ENCODE data around the gene PIGQ. TPM values are rescaled to one million over a fixed set of nuclear protein-coding genes. Genes with fewer than 3 reads are reported as not detected.

Gene PIGQ
- total and polyA plus RNA-seq, 2 donors: 14.4 to 65.4 TPM

GRCh38 chr16:632486-633335, 62.9 kb downstream of the PIGQ start:
- peaks cover 0 to 15% of the 10 kb centered on the region in 2 donors for H3K27me3 ChIP-seq (ENCODE audit: control insufficient read depth in 2 of 2, insufficient read depth in 1 of 2, low read length in 1 of 2)
- WGBS: 97% methylated on average over 67 of the region's 67 CpGs
- H3K4me1 ChIP-seq (ENCODE audit: control insufficient read depth in 2 of 2, insufficient read depth in 2 of 2, low read length in 2 of 2): peaks cover 7 to 31% of the 10 kb centered on the region in 2 donors
- H3K27ac ChIP-seq (ENCODE audit: low read depth in 1 of 2, low read length in 1 of 2): no peak overlapping the region
- H3K4me3 ChIP-seq (ENCODE audit: low read length in 2 of 2): no peak overlapping the region
- no peak for DNase-seq (ENCODE audit: low read depth in 6 of 9, low spot score in 9 of 9)
- H3K9me3 ChIP-seq (ENCODE audit: control insufficient read depth in 2 of 2, insufficient read depth in 1 of 2, low read length in 1 of 2): peaks cover 0 to 6% of the 10 kb centered on the region in 2 donors
- H3K36me3 ChIP-seq (ENCODE audit: control insufficient read depth in 2 of 2, insufficient read depth in 2 of 2, low read length in 1 of 2): peaks cover 13 to 34% of the 10 kb centered on the region in 2 donors

GRCh38 chr16:633336-634050, 63.7 kb downstream of the PIGQ start:
- no peak overlapping the region for H3K4me3 ChIP-seq (ENCODE audit: low read length in 2 of 2)
- WGBS: 99% methylated on average over 74 of the region's 74 CpGs
- DNase-seq (ENCODE audit: low read depth in 6 of 9, low spot score in 9 of 9): no peak
- peaks cover 7 to 31% of the 10 kb centered on the region in 2 donors for H3K4me1 ChIP-seq (ENCODE audit: control insufficient read depth in 2 of 2, insufficient read depth in 2 of 2, low read length in 2 of 2)
- no peak overlapping the region for H3K27ac ChIP-seq (ENCODE audit: low read depth in 1 of 2, low read length in 1 of 2)
- H3K9me3 ChIP-seq (ENCODE audit: control insufficient read depth in 2 of 2, insufficient read depth in 1 of 2, low read length in 1 of 2): peaks cover 0 to 6% of the 10 kb centered on the region in 2 donors
- H3K27me3 ChIP-seq (ENCODE audit: control insufficient read depth in 2 of 2, insufficient read depth in 1 of 2, low read length in 1 of 2): peaks cover 0 to 15% of the 10 kb centered on the region in 2 donors
- H3K36me3 ChIP-seq (ENCODE audit: control insufficient read depth in 2 of 2, insufficient read depth in 2 of 2, low read length in 1 of 2): peaks cover 6 to 26% of the 10 kb centered on the region in 2 donors

Other genes with a start within 250 kb of the PIGQ start
- gene AXIN1, start 217.2 kb upstream of the PIGQ start, total RNA-seq: 20.0 TPM
- 24.1 TPM for gene AXIN1, start 217.2 kb upstream of the PIGQ start, polyA plus RNA-seq
- 64.2 TPM for gene MRPL28, start 199.4 kb upstream of the PIGQ start, total RNA-seq
- gene MRPL28, start 199.4 kb upstream of the PIGQ start, polyA plus RNA-seq: 79.4 TPM
- 22.1 TPM for gene PGAP6, start 188.0 kb upstream of the PIGQ start, total RNA-seq
- gene PGAP6, start 188.0 kb upstream of the PIGQ start, polyA plus RNA-seq: 47.4 TPM
- 57.1 TPM for gene NME4, start 172.8 kb upstream of the PIGQ start, total RNA-seq
- 34.4 TPM for gene NME4, start 172.8 kb upstream of the PIGQ start, polyA plus RNA-seq
- gene DECR2, start 168.1 kb upstream of the PIGQ start, total RNA-seq: 4.5 TPM
- gene DECR2, start 168.1 kb upstream of the PIGQ start, polyA plus RNA-seq: 14.2 TPM
- 6.8 TPM for gene RAB11FIP3, start 144.3 kb upstream of the PIGQ start, total RNA-seq
- gene RAB11FIP3, start 144.3 kb upstream of the PIGQ start, polyA plus RNA-seq: 26.7 TPM
- gene CAPN15, start 42.3 kb upstream of the PIGQ start, total RNA-seq: 16.8 TPM
- 40.4 TPM for gene CAPN15, start 42.3 kb upstream of the PIGQ start, polyA plus RNA-seq
- gene PRR35, start 9.6 kb upstream of the PIGQ start, total RNA-seq: under 0.01 TPM
- gene PRR35, start 9.6 kb upstream of the PIGQ start, polyA plus RNA-seq: 0.09 TPM
- gene NHLRC4, start 3.0 kb upstream of the PIGQ start, total RNA-seq: 5.5 TPM
- 3.1 TPM for gene NHLRC4, start 3.0 kb upstream of the PIGQ start, polyA plus RNA-seq
- 20.1 TPM for gene RAB40C, start 20.1 kb downstream of the PIGQ start, total RNA-seq
- 43.3 TPM for gene RAB40C, start 20.1 kb downstream of the PIGQ start, polyA plus RNA-seq
- gene WFIKKN1, start 61.0 kb downstream of the PIGQ start, total RNA-seq: 0.33 TPM
- gene WFIKKN1, start 61.0 kb downstream of the PIGQ start, polyA plus RNA-seq: 2.1 TPM
- gene METTL26, start 66.3 kb downstream of the PIGQ start, total RNA-seq: 97.6 TPM
- gene METTL26, start 66.3 kb downstream of the PIGQ start, polyA plus RNA-seq: 110 TPM
- gene MCRIP2, start 71.9 kb downstream of the PIGQ start, total RNA-seq: 17.0 TPM
- 25.2 TPM for gene MCRIP2, start 71.9 kb downstream of the PIGQ start, polyA plus RNA-seq
- gene WDR90, start 79.4 kb downstream of the PIGQ start, total RNA-seq: 10.1 TPM
- gene WDR90, start 79.4 kb downstream of the PIGQ start, polyA plus RNA-seq: 22.6 TPM
- 39.3 TPM for gene RHOT2, start 98.2 kb downstream of the PIGQ start, total RNA-seq
- 252 TPM for gene RHOT2, start 98.2 kb downstream of the PIGQ start, polyA plus RNA-seq
- gene RHBDL1, start 105.7 kb downstream of the PIGQ start, total RNA-seq: 5.1 TPM
- gene RHBDL1, start 105.7 kb downstream of the PIGQ start, polyA plus RNA-seq: 3.1 TPM
- 70.2 TPM for gene STUB1, start 110.4 kb downstream of the PIGQ start, total RNA-seq
- 122 TPM for gene STUB1, start 110.4 kb downstream of the PIGQ start, polyA plus RNA-seq
- gene JMJD8, start 114.4 kb downstream of the PIGQ start, total RNA-seq: 23.4 TPM
- gene JMJD8, start 114.4 kb downstream of the PIGQ start, polyA plus RNA-seq: 31.2 TPM
- 2.2 TPM for gene WDR24, start 120.4 kb downstream of the PIGQ start, total RNA-seq
- gene WDR24, start 120.4 kb downstream of the PIGQ start, polyA plus RNA-seq: 10.1 TPM
- 0.76 TPM for gene FBXL16, start 135.8 kb downstream of the PIGQ start, total RNA-seq
- 9.6 TPM for gene FBXL16, start 135.8 kb downstream of the PIGQ start, polyA plus RNA-seq
- 21.9 TPM for gene METRN, start 145.2 kb downstream of the PIGQ start, total RNA-seq
- 24.2 TPM for gene METRN, start 145.2 kb downstream of the PIGQ start, polyA plus RNA-seq
- gene ANTKMT, start 151.2 kb downstream of the PIGQ start, total RNA-seq: 53.9 TPM
- 56.2 TPM for gene ANTKMT, start 151.2 kb downstream of the PIGQ start, polyA plus RNA-seq
- 4.8 TPM for gene CCDC78, start 156.5 kb downstream of the PIGQ start, total RNA-seq
- gene CCDC78, start 156.5 kb downstream of the PIGQ start, polyA plus RNA-seq: 12.4 TPM
- 15.7 TPM for gene HAGHL, start 157.1 kb downstream of the PIGQ start, total RNA-seq
- 50.6 TPM for gene HAGHL, start 157.1 kb downstream of the PIGQ start, polyA plus RNA-seq
- 20.8 TPM for gene CIAO3, start 171.0 kb downstream of the PIGQ start, total RNA-seq
- 60.4 TPM for gene CIAO3, start 171.0 kb downstream of the PIGQ start, polyA plus RNA-seq
- gene MSLN, start 190.8 kb downstream of the PIGQ start, total RNA-seq: 0.61 TPM
- gene MSLN, start 190.8 kb downstream of the PIGQ start, polyA plus RNA-seq: 2.6 TPM
- 16.9 TPM for gene RPUSD1, start 218.4 kb downstream of the PIGQ start, total RNA-seq
- gene RPUSD1, start 218.4 kb downstream of the PIGQ start, polyA plus RNA-seq: 20.9 TPM
- gene CHTF18, start 218.7 kb downstream of the PIGQ start, total RNA-seq: 20.4 TPM
- gene CHTF18, start 218.7 kb downstream of the PIGQ start, polyA plus RNA-seq: 38.8 TPM
- not detected for gene GNG13, start 230.8 kb downstream of the PIGQ start, total RNA-seq
- gene GNG13, start 230.8 kb downstream of the PIGQ start, polyA plus RNA-seq: 0.55 TPM

All from thymus (tissue), 11 donors.